Measurements from ENCODE around the gene ZBTB17. TPM values are rescaled to one million over a fixed set of nuclear protein-coding genes. Genes with fewer than 3 reads are reported as not detected.
"Not testable (repeated sequence)": the region's sequence is repeated elsewhere in the genome, so short reads cannot be mapped to it uniquely, and the experiment has no call there.

ZBTB17 gene
- total RNA-seq, 1 donor from 2014 or later, result 24.1 TPM

GRCh38 chr1:15931401-15931800, 44.5 kb downstream of the ZBTB17 start:
- no peak for DNase-seq (ENCODE audit: low read depth)
- H3K36me3 ChIP-seq (ENCODE audit: control insufficient read depth, insufficient read depth, low read length), result peaks cover 12% of the 10 kb centered on the region

GRCh38 chr1:15928971-15929965, 46.6 kb downstream of the ZBTB17 start:
- Histone ChIP-seq H3K27me3 (ENCODE audit: control insufficient read depth, insufficient read depth, low read length) (no peaks in the 10 kb centered on the region), H3K36me3 (ENCODE audit: control insufficient read depth, insufficient read depth, low read length) (peaks cover 5% of the 10 kb centered on the region), H3K4me3 (ENCODE audit: low read depth, low read length) (no peak overlapping the region)
- no peak for TF ChIP-seq CTCF (IDR thresholded peaks at IDR 0.05; ENCODE audit: insufficient read depth, low read length, poor library complexity, severe bottlenecking)
- DNase-seq (ENCODE audit: low read depth), result no peak

More at GRCh38 chr1:15931401-15931800, 44.5 kb downstream of the ZBTB17 start:
- H3K4me3 ChIP-seq (ENCODE audit: low read depth, low read length), result no peak overlapping the region
- TF ChIP-seq CTCF (IDR thresholded peaks at IDR 0.05; ENCODE audit: insufficient read depth, low read length, poor library complexity, severe bottlenecking), result no peak
- H3K27me3 ChIP-seq (ENCODE audit: control insufficient read depth, insufficient read depth, low read length), result no peaks in the 10 kb centered on the region

GRCh38 chr1:15926448-15926847, 49.5 kb downstream of the ZBTB17 start:
- not testable (repeated sequence) for H3K27me3 ChIP-seq (ENCODE audit: control insufficient read depth, insufficient read depth, low read length); DNase-seq (ENCODE audit: low read depth); H3K36me3 ChIP-seq (ENCODE audit: control insufficient read depth, insufficient read depth, low read length); H3K4me3 ChIP-seq (ENCODE audit: low read depth, low read length)

DNA sequence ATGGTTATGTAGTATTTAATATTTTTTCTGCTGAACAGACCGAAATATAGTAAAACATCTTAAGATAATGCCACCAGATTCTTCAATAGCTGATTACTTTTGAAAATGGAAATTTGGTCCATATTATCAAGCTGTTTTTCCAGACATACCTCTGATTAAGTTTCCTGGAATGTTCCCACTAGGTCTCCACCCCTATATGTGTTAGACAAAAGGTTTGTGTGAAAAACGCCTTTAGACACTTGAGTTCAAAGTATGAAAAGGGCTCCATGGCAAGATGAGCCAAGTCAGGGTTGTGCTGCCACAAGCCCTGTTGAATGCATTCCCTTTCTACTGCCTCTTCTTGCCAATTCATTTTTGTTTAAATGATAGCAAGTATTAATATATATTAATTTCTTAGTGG, 52.7 kb downstream of the ZBTB17 start:
- no peak for TF ChIP-seq CTCF (IDR thresholded peaks at IDR 0.05; ENCODE audit: insufficient read depth, low read length, poor library complexity, severe bottlenecking)
- peaks cover under 1% of the 10 kb centered on the region for H3K36me3 ChIP-seq (ENCODE audit: control insufficient read depth, insufficient read depth, low read length)
- peak; percentile 42 for DNase-seq (ENCODE audit: low read depth)
- H3K4me3 ChIP-seq (ENCODE audit: low read depth, low read length), result no peak overlapping the region
- H3K27me3 ChIP-seq (ENCODE audit: control insufficient read depth, insufficient read depth, low read length), result no peaks in the 10 kb centered on the region

GRCh38 chr1:15918962-15919715, 56.8 kb downstream of the ZBTB17 start:
- Histone ChIP-seq H3K27me3 (ENCODE audit: control insufficient read depth, insufficient read depth, low read length) (no peaks in the 10 kb centered on the region), H3K4me3 (ENCODE audit: low read depth, low read length) (no peak overlapping the region), H3K36me3 (ENCODE audit: control insufficient read depth, insufficient read depth, low read length) (no peaks in the 10 kb centered on the region)
- DNase-seq (ENCODE audit: low read depth), result peak; percentile 68
- no peak for TF ChIP-seq CTCF (IDR thresholded peaks at IDR 0.05; ENCODE audit: insufficient read depth, low read length, poor library complexity, severe bottlenecking)

DNA sequence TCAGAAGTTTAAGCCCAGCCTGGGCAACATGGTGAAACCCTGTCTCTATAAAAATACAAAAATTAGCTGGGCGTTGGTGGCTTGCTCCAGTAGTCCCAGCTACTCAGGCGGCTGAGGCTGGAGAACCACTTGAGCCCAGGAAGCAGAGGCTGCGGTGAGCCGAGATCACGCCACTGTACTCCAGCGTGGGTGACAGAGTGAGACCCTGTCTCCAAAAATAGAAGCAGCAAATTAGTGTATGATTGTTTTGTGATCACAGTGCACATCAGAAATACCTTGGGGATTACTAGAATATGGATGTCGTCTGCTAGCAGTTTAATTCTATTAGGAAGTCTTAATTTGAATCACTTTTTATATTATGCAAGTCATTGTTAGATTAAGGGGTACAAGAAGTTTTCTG, 59.0 kb downstream of the ZBTB17 start:
- TF ChIP-seq CTCF (IDR thresholded peaks at IDR 0.05; ENCODE audit: insufficient read depth, low read length, poor library complexity, severe bottlenecking), result no peak
- Histone ChIP-seq H3K36me3 (ENCODE audit: control insufficient read depth, insufficient read depth, low read length) (no peaks in the 10 kb centered on the region), H3K27me3 (ENCODE audit: control insufficient read depth, insufficient read depth, low read length) (no peaks in the 10 kb centered on the region), H3K4me3 (ENCODE audit: low read depth, low read length) (no peak overlapping the region)
- no peak for DNase-seq (ENCODE audit: low read depth)

Data from kidney epithelial cell (primary cell).